PC-9 (cell line): ENCODE measurements around the gene SPATA16. TPM values are rescaled to one million over a fixed set of nuclear protein-coding genes. Genes with fewer than 3 reads are reported as not detected.

Experiments used
- BruUV-seq: library from RNA; stranded (reverse); fragments of 400-500 nt; replicated peaks from 2 replicates; lab custom pipeline; 2021; lab: Mats Ljungman, UMichigan
- CTCF ChIA-PET: fragments of 300-600 bp; sonication (Branson Sonifier 250); formaldehyde crosslinking; loops from one replicate; lab custom pipeline; 2022; ENCODE audit warnings: antibody characterized with exemption; lab: Charles Lee
- POLR2A ChIA-PET: fragments of 300-600 bp; sonication (Branson Sonifier 250); formaldehyde crosslinking; loops from one replicate; lab custom pipeline; 2022; ENCODE audit warnings: antibody characterized with exemption; ENCODE audit not compliant: unreplicated experiment; lab: Charles Lee
- DNase-seq, 2 experiments: peaks; one replicate each; pipeline versions ENCODE4 v3.0.0 to v3.0.0-alpha.2; 2015 to 2022; ENCODE audit warnings: mixed read lengths in 1 of 2
- H2AFZ ChIP-seq: fragments of 200-600 bp; sonication (generic); 2 replicates; pipeline ENCODE4 v1.8.1; 2017; ENCODE audit warnings: antibody characterized with exemption
- H3F3A ChIP-seq: fragments of 200-600 bp; sonication (generic); 2 replicates; pipeline ENCODE4 v1.8.1; 2017; ENCODE audit warnings: antibody characterized with exemption, mild to moderate bottlenecking, low read depth; ENCODE audit not compliant: insufficient read depth
- H3K27ac ChIP-seq: fragments of 200-600 bp; sonication (generic); 2 replicates; pipeline ENCODE4 v1.6.1; 2016; ENCODE audit warnings: mixed run types
- H3K27me3 ChIP-seq: fragments of 200-600 bp; sonication (generic); 2 replicates; pipeline ENCODE4 v1.6.1; 2016; ENCODE audit warnings: low read depth, mixed run types; ENCODE audit not compliant: insufficient read depth
- H3K36me3 ChIP-seq: fragments of 200-600 bp; sonication (generic); 2 replicates; pipeline ENCODE4 v1.6.1; 2016; ENCODE audit warnings: low read depth, mixed run types
- H3K4me1 ChIP-seq: fragments of 200-600 bp; sonication (generic); replicated peaks from 2 replicates; pipeline ENCODE4 v1.6.1; 2016; ENCODE audit warnings: mixed run types; ENCODE audit not compliant: insufficient read depth
- H3K4me2 ChIP-seq: fragments of 200-600 bp; sonication (generic); 2 replicates; pipeline ENCODE4 v1.6.1; 2017; ENCODE audit warnings: mixed run types
- H3K4me3 ChIP-seq: fragments of 200-600 bp; sonication (generic); 2 replicates; pipeline ENCODE4 v1.6.1; 2016; ENCODE audit warnings: mixed run types
- H3K79me2 ChIP-seq: fragments of 200-600 bp; sonication (generic); 2 replicates; pipeline ENCODE4 v1.6.1; 2017; ENCODE audit warnings: low read depth, mixed run types
- H3K9me2 ChIP-seq: fragments of 200-600 bp; sonication (generic); 2 replicates; pipeline ENCODE4 v1.8.1; 2017; ENCODE audit warnings: mild to moderate bottlenecking; ENCODE audit not compliant: insufficient read depth
- H3K9me3 ChIP-seq: fragments of 200-600 bp; sonication (generic); 2 replicates; pipeline ENCODE4 v1.8.1; 2016; ENCODE audit warnings: low read depth; ENCODE audit not compliant: insufficient read depth
- H4K20me1 ChIP-seq: fragments of 200-600 bp; sonication (generic); 2 replicates; pipeline ENCODE4 v1.8.1; 2017; ENCODE audit not compliant: insufficient read depth
- EZH2 ChIP-seq: fragments of 200-600 bp; sonication (generic); IDR thresholded peaks from 2 replicates; pipeline ENCODE4 v1.8.0; 2017; ENCODE audit warnings: antibody characterized with exemption, low read depth
- intact Hi-C: fragments of 100-400 bp; cut with micrococcal nuclease; formaldehyde crosslinking; loops from one replicate; pipeline ENCODE4 v1.10.0; 2022; ENCODE audit not compliant: unreplicated experiment
- total RNA-seq: library from RNA; stranded (reverse); gene quantifications from 2 replicates; pipeline ENCODE4 v1.2.3, GENCODE V29; 2021
- TF ChIP-seq, protein P1 (sequence below): fragments of 200-600 bp; sonication (generic); conservative IDR thresholded peaks from 2 replicates; pipeline ENCODE4 v1.6.1; 2017; ENCODE audit warnings: mixed run types, antibody characterized with exemption, mild to moderate bottlenecking, moderate library complexity

Gene SPATA16
- total RNA-seq, 1 experiment from 2014 or later, result not detected

DNA sequence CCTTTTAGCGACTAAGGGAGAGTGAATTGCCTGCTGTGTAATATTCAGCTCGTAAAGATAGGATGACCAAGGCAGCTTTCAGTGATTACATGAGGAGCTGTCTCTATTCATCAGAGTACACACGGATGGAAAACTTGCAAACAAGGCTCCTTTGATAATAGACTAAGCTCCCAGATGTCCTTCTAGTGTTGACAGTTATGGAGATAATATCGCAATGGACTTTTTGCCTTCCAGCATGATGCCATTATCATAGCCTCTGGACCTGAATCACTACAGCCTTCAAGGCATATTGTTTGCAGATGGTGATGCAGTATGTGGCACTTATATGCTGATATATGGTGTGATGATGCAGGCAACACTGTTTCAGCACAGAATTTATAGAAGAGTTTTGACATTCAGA lies 296.6 kb downstream of the SPATA16 start:
- TF ChIP-seq, protein P1, sequence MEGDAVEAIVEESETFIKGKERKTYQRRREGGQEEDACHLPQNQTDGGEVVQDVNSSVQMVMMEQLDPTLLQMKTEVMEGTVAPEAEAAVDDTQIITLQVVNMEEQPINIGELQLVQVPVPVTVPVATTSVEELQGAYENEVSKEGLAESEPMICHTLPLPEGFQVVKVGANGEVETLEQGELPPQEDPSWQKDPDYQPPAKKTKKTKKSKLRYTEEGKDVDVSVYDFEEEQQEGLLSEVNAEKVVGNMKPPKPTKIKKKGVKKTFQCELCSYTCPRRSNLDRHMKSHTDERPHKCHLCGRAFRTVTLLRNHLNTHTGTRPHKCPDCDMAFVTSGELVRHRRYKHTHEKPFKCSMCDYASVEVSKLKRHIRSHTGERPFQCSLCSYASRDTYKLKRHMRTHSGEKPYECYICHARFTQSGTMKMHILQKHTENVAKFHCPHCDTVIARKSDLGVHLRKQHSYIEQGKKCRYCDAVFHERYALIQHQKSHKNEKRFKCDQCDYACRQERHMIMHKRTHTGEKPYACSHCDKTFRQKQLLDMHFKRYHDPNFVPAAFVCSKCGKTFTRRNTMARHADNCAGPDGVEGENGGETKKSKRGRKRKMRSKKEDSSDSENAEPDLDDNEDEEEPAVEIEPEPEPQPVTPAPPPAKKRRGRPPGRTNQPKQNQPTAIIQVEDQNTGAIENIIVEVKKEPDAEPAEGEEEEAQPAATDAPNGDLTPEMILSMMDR, result no peak
- TF ChIP-seq EZH2, result no peak
- intact Hi-C loops, result loop anchor here (10.0 kb wide), 1 partner anchor 550 kb away; the partner anchor contains the start of gene NLGN1
- POLR2A ChIA-PET, result interaction anchor here (0.6 kb wide), 1 partner anchor 171 kb away, joined by 6 read pairs; no protein-coding TSS in a partner anchor

DNA sequence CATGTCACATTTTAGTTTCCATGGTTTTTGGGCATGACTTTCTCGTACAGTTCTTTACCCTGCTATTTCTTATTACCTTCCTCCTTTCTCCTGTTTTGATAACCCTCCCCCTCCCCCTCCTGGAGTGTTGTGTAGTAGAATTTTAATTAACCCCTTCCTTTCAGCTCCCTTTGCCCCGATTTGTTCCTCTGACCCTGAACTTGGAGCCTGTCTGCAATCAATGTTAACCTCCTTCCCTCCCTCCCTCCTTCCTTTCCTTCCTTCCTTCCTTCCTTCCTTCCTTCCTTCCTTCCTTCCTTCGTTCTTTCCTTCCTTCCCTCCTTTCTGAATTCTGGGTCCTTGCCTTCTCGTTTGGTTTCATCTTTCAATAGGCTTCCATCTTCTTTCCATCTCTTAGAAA lies 300.1 kb downstream of the SPATA16 start:
- Histone ChIP-seq H3K4me2 (no peak overlapping the region), H3K36me3 (no peaks in the 10 kb centered on the region), H4K20me1 (no peaks in the 10 kb centered on the region), H2AFZ (no peak overlapping the region), H3K9me3 (no peaks in the 10 kb centered on the region), H3K4me1 (no peaks in the 10 kb centered on the region), H3K9me2 (no peaks in the 10 kb centered on the region), H3K27me3 (no peaks in the 10 kb centered on the region), H3F3A (no peaks in the 10 kb centered on the region), H3K27ac (no peak overlapping the region), H3K79me2 (no peaks in the 10 kb centered on the region), H3K4me3 (no peak overlapping the region)
- BruUV-seq, result no TSS peak
- ChIA-PET CTCF (interaction anchor here (0.6 kb wide), 1 partner anchor 10 kb away, joined by 3 read pairs; no protein-coding TSS in a partner anchor), POLR2A (no interaction called here)
- TF ChIP-seq, protein P1, result no peak
- TF ChIP-seq EZH2, result no peak
- DNase-seq, result no peak
- intact Hi-C loops, result loop anchor here (10.0 kb wide), 1 partner anchor 554 kb away; the partner anchor contains the start of gene NLGN1

More for the DNA sequence above, 296.6 kb downstream of the SPATA16 start:
- Histone ChIP-seq H3K27ac (no peak overlapping the region), H3K4me1 (0 out of 2 replicates have a peak, but pooled peaks cover 5% of the 10 kb centered on the region), H3K27me3 (no peaks in the 10 kb centered on the region), H3K36me3 (no peaks in the 10 kb centered on the region), H4K20me1 (no peaks in the 10 kb centered on the region), H3F3A (no peaks in the 10 kb centered on the region), H3K9me2 (no peaks in the 10 kb centered on the region), H3K4me2 (no peak overlapping the region), H3K4me3 (no peak overlapping the region), H3K9me3 (peaks cover 5% of the 10 kb centered on the region; the same call in 1 of the 2 replicates), H2AFZ (0 out of 2 replicates have a peak overlapping the region, but pooled peaks have one; percentile 11), H3K79me2 (no peaks in the 10 kb centered on the region)
- no TSS peak for BruUV-seq
- CTCF ChIA-PET, result no interaction called here
- no peak for DNase-seq

DNA sequence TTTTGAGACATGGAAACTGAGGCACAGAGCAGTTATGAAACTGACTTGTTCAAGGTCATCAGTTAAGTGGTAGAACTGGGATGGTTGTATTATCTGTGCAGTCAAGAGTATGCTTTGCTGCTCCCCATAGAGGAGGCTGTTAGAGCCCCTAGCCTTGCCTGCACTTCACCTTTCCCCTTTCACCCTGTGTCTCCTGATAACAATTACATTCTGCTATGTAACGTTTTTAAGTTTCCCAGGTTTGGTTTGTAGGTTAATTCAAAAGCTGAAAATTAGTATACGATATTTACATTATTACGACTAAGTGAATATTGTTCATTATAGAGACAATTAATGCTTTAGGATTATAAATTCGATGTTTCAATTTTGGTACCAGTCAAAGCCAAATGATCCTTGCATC lies 300.6 kb downstream of the SPATA16 start:
- ChIA-PET POLR2A (no interaction called here), CTCF (no interaction called here)
- no peak overlapping the region for H3K4me2 ChIP-seq
- no peak overlapping the region for H3K27ac ChIP-seq
- no peak overlapping the region for H3K4me3 ChIP-seq
- no peaks in the 10 kb centered on the region for H3K27me3 ChIP-seq
- no TSS peak for BruUV-seq
- no peak overlapping the region; the same call in 1 of the 2 replicates for H2AFZ ChIP-seq
- no peak for TF ChIP-seq EZH2
- TF ChIP-seq, protein P1, result no peak
- intact Hi-C loops, result loop anchor here (10.0 kb wide), 1 partner anchor 554 kb away; the partner anchor contains the start of gene NLGN1
- H3F3A ChIP-seq, result no peaks in the 10 kb centered on the region
- H3K79me2 ChIP-seq, result no peaks in the 10 kb centered on the region
- no peaks in the 10 kb centered on the region for H4K20me1 ChIP-seq
- no peaks in the 10 kb centered on the region for H3K9me2 ChIP-seq
- DNase-seq, result no peak
- no peaks in the 10 kb centered on the region for H3K4me1 ChIP-seq
- no peaks in the 10 kb centered on the region for H3K9me3 ChIP-seq
- H3K36me3 ChIP-seq, result no peaks in the 10 kb centered on the region
